Activated T-cell treated with anti-CD3 and anti-CD28 coated beads for 1 hour (primary cell): ENCODE measurements around the gene PKD2L1.
"Not testable (repeated sequence)": the region's sequence is repeated elsewhere in the genome, so short reads cannot be mapped to it uniquely, and the experiment has no call there.

Experiments used
- DNase-seq: peaks from one replicate; pipeline ENCODE4 v3.0.0-alpha.2; 2020; ENCODE audit warnings: low read depth

The PKD2L1 gene

DNA sequence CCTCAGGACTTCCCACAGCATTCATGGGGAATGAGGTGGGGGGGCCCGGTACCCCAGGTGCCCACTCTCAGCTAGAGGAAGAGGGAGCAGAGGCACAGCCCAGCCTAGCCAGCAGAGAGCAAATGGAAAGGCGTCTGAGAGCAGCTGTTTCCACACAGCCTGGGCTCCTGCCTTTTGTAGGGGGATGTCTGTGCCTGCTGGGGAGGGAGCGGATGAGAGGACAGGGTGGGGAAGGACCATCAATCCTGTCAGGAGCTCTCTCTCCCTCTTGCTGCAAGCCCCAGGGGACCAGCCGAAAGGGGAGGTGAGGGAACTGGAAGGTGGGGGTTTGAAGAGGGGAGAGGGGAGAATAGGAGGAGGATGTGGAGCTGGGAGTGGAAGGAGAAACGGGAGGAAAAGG is at the start of gene PKD2L1:
PKD2L1 (minus strand) TSS at position 150 of the 400 bp plus-strand sequence; CDS start at position 25, 125 bp downstream.
- DNase-seq = no peak

DNA sequence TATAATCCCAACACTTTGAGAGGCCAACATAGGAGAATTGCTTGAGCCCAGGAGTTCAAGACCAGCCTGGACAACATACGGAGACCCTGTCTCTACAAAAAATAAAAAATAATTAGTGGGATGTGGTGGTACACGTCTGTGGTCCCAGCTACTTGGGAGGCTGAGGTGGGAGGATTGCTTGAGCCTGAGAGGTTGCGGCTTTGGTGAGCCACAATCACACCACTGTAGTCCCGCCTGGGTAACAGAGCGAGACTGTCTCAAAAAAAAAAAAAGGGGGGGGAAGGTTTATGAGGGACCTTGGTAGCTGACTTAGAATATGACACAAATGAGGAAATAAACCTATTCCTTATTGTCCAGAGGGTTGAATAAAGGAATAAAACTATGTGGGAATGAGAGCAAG is 47.8 kb upstream of the PKD2L1 start:
- DNase-seq = no peak

DNA sequence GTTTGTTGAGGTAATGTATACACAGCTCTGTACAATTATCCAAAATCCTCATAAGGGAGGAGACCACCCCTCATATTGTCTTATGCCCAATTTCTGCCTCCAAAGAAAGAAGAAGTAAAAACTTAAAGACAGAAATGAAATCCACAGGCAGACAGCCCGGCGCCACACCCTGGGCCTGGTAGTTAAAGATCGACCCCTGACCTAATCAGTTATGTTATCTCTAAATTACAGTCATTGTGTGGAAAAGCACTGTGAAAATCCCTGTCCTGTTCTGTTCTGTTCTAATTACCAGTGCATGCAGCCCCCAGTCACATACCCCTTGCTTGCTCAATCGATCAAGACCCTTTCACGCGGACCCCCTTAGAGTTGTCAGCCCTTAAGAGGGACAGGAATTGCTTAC is 46.6 kb upstream of the PKD2L1 start:
- not testable (repeated sequence) for DNase-seq

DNA sequence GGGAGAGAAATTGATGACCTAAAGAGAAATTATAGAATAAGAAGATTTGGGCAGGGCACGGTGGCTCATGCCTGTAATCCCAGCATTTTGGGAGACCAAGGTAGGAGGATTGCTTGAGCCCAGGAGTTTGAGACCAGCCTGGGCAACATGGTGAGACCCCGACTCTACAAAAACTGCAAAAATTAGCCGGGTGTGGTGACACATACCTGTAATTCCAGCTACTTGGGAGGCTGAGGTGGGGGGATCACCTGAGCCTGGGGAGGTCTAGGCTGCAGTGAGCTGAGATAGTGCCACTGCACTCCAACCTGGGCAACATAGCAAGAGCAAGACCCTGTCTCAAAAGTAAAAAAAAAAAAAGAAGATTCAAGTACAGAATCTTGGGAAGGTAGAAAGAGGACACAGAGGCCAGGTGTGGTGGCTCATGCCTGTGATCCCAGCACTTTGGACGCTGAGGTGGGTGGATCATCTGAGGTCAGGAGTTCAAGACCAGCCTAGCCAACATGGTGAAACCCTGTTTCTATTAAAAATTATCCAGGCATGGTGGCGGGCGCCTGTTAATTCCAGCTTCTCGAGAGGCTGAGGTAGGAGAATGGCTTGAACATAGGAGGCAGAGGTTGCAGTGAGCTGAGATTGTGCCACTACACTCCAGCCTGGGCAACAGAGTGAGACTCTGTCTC is 44.8 kb upstream of the PKD2L1 start:
- DNase-seq = not testable (repeated sequence)

- DNase-seq = no peak
Observed at GRCh38 chr10:100374200-100374655, 44.2 kb upstream of the PKD2L1 start.

- DNase-seq = peak; percentile 68
Observed at GRCh38 chr10:100373298-100374199, 43.5 kb upstream of the PKD2L1 start.

GRCh38 chr10:100372415-100373297 is 42.6 kb upstream of the PKD2L1 start:
- no peak for DNase-seq

DNA sequence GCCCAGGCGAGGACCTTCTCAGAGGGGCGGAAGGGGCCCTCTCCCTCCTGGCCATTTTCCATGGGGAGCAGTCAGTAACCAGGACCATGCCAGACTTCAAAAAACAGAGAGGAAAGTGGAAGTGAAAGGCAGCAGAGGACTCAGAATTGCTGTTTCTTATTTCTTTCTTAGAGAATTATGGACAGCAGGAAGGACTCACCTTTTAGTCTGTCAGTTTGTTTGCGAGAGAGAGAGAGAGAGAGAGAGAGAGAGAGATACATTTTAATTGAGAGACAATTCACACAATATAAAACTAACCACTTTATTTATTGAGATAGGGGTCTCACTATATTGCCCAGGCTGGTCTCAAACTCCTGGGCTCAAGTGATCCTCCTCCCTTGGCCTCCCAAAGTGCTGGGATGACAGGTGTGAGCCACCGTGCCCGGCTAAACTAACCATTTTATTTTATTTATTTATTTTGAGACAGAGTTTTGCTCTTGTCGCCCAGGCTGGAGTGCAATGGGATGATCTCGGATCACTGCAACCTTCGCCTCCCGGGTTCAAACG is 41.5 kb upstream of the PKD2L1 start:
- no peak for DNase-seq

- peak; percentile 23 for DNase-seq
Observed at GRCh38 chr10:100370714-100371481, 40.9 kb upstream of the PKD2L1 start.

DNA sequence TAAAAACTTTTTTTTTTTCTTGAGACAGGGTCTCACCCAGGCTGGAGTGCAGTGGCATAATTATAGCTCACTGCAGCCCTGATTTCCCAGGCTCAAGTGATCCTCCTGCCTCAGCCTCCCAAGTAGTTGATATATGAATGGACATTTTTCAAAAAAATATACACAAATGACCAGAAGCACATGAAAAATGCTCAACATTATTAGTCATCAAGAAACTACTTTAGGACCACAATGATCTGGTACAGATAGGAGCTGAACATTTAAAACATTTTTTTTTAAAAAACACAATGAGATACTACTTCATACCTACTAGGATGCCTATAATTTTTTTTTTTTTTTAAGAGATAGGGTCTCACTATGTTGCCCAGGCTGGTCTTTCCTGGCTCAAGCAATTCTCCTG is 38.7 kb upstream of the PKD2L1 start:
- DNase-seq = no peak

DNA sequence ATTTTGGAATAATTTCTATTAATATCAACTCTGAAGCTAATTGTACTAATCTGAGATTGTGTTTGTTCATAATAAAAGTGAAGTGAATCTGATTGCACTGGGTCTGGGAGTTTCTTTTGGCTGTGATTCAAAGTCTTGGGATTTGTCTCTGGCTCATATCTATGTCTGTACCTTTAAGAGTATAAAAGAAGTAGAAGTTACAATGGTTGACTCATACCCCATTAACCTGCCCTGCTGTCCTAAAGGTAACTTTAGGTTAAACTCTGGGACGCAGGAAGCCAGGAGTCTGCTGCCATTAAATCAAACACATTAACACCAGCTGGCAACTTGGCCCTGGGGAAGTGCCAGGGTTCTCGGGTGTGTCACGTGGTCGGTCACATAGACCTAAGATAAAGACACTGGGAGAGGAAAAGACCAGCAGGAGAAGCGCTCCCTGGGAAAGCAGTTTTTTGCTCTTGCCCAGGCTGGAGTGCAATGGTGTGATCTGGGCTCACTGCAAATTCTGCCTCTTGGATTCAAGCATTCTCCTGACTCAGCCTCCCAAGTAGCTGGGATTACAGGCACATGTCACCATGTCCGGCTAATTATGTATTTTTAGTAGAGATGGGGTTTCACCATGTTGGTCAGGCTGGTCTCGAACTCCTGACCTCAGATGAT is 34.8 kb upstream of the PKD2L1 start:
- DNase-seq = no peak

- no peak for DNase-seq
Observed at GRCh38 chr10:100364175-100364574, 34.1 kb upstream of the PKD2L1 start.

- no peak for DNase-seq
Observed at GRCh38 chr10:100362570-100363496, 32.8 kb upstream of the PKD2L1 start.

- DNase-seq = no peak
Observed at GRCh38 chr10:100360234-100360633, 30.2 kb upstream of the PKD2L1 start.

DNA sequence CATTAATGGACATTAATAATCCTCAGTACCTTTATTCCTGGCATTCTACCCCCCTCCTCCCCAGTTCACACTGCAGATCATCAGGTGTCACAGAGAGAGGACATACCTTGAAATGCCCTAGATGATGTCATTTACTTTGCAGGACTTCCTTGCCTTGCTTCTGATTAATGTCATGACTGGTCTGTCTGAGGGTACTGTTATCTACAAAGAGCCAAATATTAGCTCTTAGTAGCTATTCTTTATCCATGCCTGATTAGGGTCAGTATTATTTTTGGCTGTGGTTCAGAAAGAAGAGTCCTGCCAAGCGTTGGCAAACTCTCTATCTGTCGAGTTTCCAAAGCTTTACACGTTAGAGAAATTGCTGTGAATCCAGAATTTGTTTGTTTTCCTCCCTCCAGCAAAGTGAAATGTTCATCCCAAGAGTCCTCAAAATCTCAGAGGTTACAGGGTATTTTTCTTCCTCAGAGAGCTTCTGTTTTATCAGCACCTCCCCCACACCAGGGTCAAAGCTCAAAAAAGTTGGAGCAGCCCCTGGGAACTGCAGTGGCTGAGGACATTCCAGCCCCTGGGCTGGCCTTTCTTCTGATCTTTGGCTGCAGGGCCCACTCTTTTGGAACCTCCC is 29.6 kb upstream of the PKD2L1 start:
- no peak for DNase-seq

- no peak for DNase-seq
Observed at GRCh38 chr10:100359030-100359432, 29.0 kb upstream of the PKD2L1 start.

GRCh38 chr10:100357059-100357858 is 27.2 kb upstream of the PKD2L1 start:
- no peak for DNase-seq
